IMR-90 (cell line): ENCODE data around the gene OGT. TPM values are rescaled to one million over a fixed set of nuclear protein-coding genes. Genes with fewer than 3 reads are reported as not detected.

Source experiments
- ATAC-seq: fragments of 200-7000 bp; cut with Tn5 transposase; 2 replicates; pipeline ENCODE4 v1.9.1; 2020; ENCODE audit warnings: low read depth, mild to moderate bottlenecking, moderate library complexity
- BruUV-seq: library from RNA; stranded (reverse); fragments of 400-500 nt; replicated peaks from 2 replicates; lab custom pipeline; 2021; lab: Mats Ljungman, UMichigan
- CTCF ChIA-PET: fragments of 300-600 bp; formaldehyde crosslinking; extraction: SDS; loops from one replicate; lab custom pipeline; 2021; ENCODE audit warnings: antibody characterized with exemption; lab: Yijun Ruan, JAX
- POLR2A ChIA-PET: fragments of 300-600 bp; sonication (Branson Sonifier 250); formaldehyde crosslinking; loops from one replicate; lab custom pipeline; 2022; ENCODE audit warnings: antibody characterized with exemption; ENCODE audit not compliant: unreplicated experiment; lab: Charles Lee
- DNase-seq: peaks from one replicate; pipeline ENCODE4 v3.0.0; 2013
- H2AFZ ChIP-seq: replicated peaks from 2 replicates; pipeline ENCODE3; 2013; ENCODE audit warnings: low read length, mild to moderate bottlenecking; ENCODE audit not compliant: poor library complexity
- H2AK5ac ChIP-seq: 2 replicates; pipeline ENCODE4 v1.6.1; 2013; ENCODE audit warnings: low read depth, low read length, inconsistent platforms
- H2AK9ac ChIP-seq: replicated peaks from 2 replicates; pipeline ENCODE3; 2013; ENCODE audit warnings: mild to moderate bottlenecking, low read depth, low read length, moderate library complexity; ENCODE audit not compliant: poor library complexity
- H2BK120ac ChIP-seq: 2 replicates; pipeline ENCODE4 v1.6.1; 2013; ENCODE audit warnings: low read depth, low read length, inconsistent platforms
- H2BK15ac ChIP-seq: 3 replicates; pipeline ENCODE4 v1.6.1; 2013; ENCODE audit warnings: low read depth, low read length, inconsistent platforms
- H2BK20ac ChIP-seq: 2 replicates; pipeline ENCODE4 v1.6.1; 2013; ENCODE audit warnings: low read depth, mild to moderate bottlenecking, inconsistent platforms, low read length, moderate library complexity
- H2BK5ac ChIP-seq: 2 replicates; pipeline ENCODE4 v1.6.1; 2013; ENCODE audit warnings: mild to moderate bottlenecking, low read depth, low read length, inconsistent platforms; ENCODE audit not compliant: poor library complexity, severe bottlenecking
- H3K14ac ChIP-seq: replicated peaks from 2 replicates; pipeline ENCODE4 v1.6.1; 2013; ENCODE audit warnings: low read depth, low read length, inconsistent platforms
- H3K18ac ChIP-seq: 2 replicates; pipeline ENCODE4 v1.6.1; 2013; ENCODE audit warnings: low read depth, low read length, control low read depth
- H3K23ac ChIP-seq: 2 replicates; pipeline ENCODE4 v1.6.1; 2013; ENCODE audit warnings: low read depth, low read length, inconsistent platforms
- H3K27ac ChIP-seq: 2 replicates; pipeline ENCODE4 v1.5.1; 2013; ENCODE audit warnings: mild to moderate bottlenecking, control low read depth, low read length; ENCODE audit not compliant: insufficient read depth
- H3K27me3 ChIP-seq: 2 replicates; pipeline ENCODE4 v1.6.1; 2013; ENCODE audit warnings: low read length; ENCODE audit not compliant: control insufficient read depth, insufficient read depth
- H3K36me3 ChIP-seq: 2 replicates; pipeline ENCODE4 v1.6.1; 2013; ENCODE audit warnings: low read length, mixed read lengths; ENCODE audit not compliant: control insufficient read depth, insufficient read depth
- H3K4ac ChIP-seq: 2 replicates; pipeline ENCODE4 v1.6.1; 2013; ENCODE audit warnings: low read depth, low read length, inconsistent platforms
- H3K4me1 ChIP-seq: 2 replicates; pipeline ENCODE4 v1.6.1; 2013; ENCODE audit warnings: low read length, mixed read lengths; ENCODE audit not compliant: control insufficient read depth, insufficient read depth
- H3K4me2 ChIP-seq: 2 replicates; pipeline ENCODE4 v1.6.1; 2013; ENCODE audit warnings: low read depth, mild to moderate bottlenecking, control low read depth, low read length, moderate library complexity
- H3K4me3 ChIP-seq: 2 replicates; pipeline ENCODE4 v1.5.1; 2013; ENCODE audit warnings: low read depth, mild to moderate bottlenecking, control low read depth, low read length, moderate library complexity; ENCODE audit not compliant: insufficient read depth
- H3K56ac ChIP-seq: 2 replicates; pipeline ENCODE4 v1.6.1; 2013; ENCODE audit warnings: low read length, inconsistent platforms; ENCODE audit not compliant: insufficient read depth; ENCODE audit errors: extremely low read depth
- H3K79me1 ChIP-seq, 2 experiments: 2 replicates each; pipeline ENCODE4 v1.6.1; 2013; ENCODE audit warnings: low read length in 2 of 2, inconsistent platforms in 1 of 2, low read depth in 1 of 2
- H3K9ac ChIP-seq: 2 replicates; pipeline ENCODE4 v1.6.1; 2013; ENCODE audit warnings: low read depth, low read length, control low read depth
- H3K9me1 ChIP-seq: 2 replicates; pipeline ENCODE4 v1.6.1; 2013; ENCODE audit warnings: low read length, inconsistent platforms; ENCODE audit not compliant: insufficient read depth
- H3K9me3 ChIP-seq: 2 replicates; pipeline ENCODE4 v1.6.1; 2013; ENCODE audit warnings: low read length; ENCODE audit not compliant: control insufficient read depth, insufficient read depth
- H4K20me1 ChIP-seq: 2 replicates; pipeline ENCODE4 v1.6.1; 2013; ENCODE audit warnings: low read length, inconsistent platforms; ENCODE audit not compliant: insufficient read depth
- H4K5ac ChIP-seq: 2 replicates; pipeline ENCODE4 v1.6.1; 2013; ENCODE audit warnings: mild to moderate bottlenecking, low read depth, low read length, control low read depth
- H4K8ac ChIP-seq, 2 experiments: 2 replicates each; pipeline ENCODE4 v1.6.1; 2013; ENCODE audit warnings: low read depth in 2 of 2, low read length in 2 of 2, control low read depth in 1 of 2, inconsistent platforms in 1 of 2
- H4K91ac ChIP-seq: 2 replicates; pipeline ENCODE4 v1.6.1; 2013; ENCODE audit warnings: low read depth, low read length, inconsistent platforms; ENCODE audit not compliant: insufficient read depth
- CTCF ChIP-seq: conservative IDR thresholded peaks from 2 replicates; pipeline ENCODE4 v1.5.1; 2012; ENCODE audit warnings: mild to moderate bottlenecking, low read depth, low read length, improper control_type of control experiment
- ELK1 ChIP-seq: fragments of 150-350 bp; IDR thresholded peaks from 2 replicates; pipeline ENCODE4 v1.6.1; 2016; ENCODE audit warnings: low read depth, mild to moderate bottlenecking, low read length, moderate library complexity, borderline replicate concordance
- MAFK ChIP-seq: IDR thresholded peaks from 2 replicates; pipeline ENCODE4 v1.6.1; 2012; ENCODE audit warnings: low read depth, low read length, improper control_type of control experiment
- NFE2L2 ChIP-seq: fragments of 150-350 bp; IDR thresholded peaks from 2 replicates; pipeline ENCODE4 v1.6.1; 2016; ENCODE audit warnings: low read depth, mild to moderate bottlenecking, low read length
- POLR2A ChIP-seq: IDR thresholded peaks from 2 replicates; pipeline ENCODE4 v1.6.1; 2012; ENCODE audit warnings: mild to moderate bottlenecking, low read depth, low read length
- RAD21 ChIP-seq: IDR thresholded peaks from 2 replicates; pipeline ENCODE4 v1.6.1; 2012; ENCODE audit warnings: low read length, improper control_type of control experiment
- SMC3 ChIP-seq: fragments of 150-350 bp; IDR thresholded peaks from 2 replicates; pipeline ENCODE4 v1.6.1; 2016; ENCODE audit warnings: low read depth, mild to moderate bottlenecking, antibody characterized with exemption, low read length, moderate library complexity
- WGBS, 2 experiments: methylation state at CpG; one replicate each; pipeline versions ENCODE4 v1.1.5 to v1.1.7; 2013; ENCODE audit warnings: missing lambda C conversion rate in 2 of 2; ENCODE audit not compliant: insufficient read length in 1 of 2; ENCODE audit errors: extremely low coverage in 2 of 2; 5-methylcytosine and 5-hydroxymethylcytosine counted together
- dilution Hi-C: fragments of 300-500 bp; cut with HindIII; formaldehyde crosslinking; loops from one replicate; pipeline ENCODE4 v1.14.3; 2018; ENCODE audit warnings: low sequenced_read_pairs; ENCODE audit not compliant: unreplicated experiment
- in situ Hi-C: fragments of 300-500 bp; cut with MboI; formaldehyde crosslinking; loops from 3 replicates; pipeline ENCODE4 v1.14.3; 2019; ENCODE audit warnings: low sequenced_read_pairs, inconsistent platforms, mixed read lengths
- intact Hi-C: fragments of 100-400 bp; cut with micrococcal nuclease; formaldehyde crosslinking; loops from 2 replicates; pipeline ENCODE4 v1.10.0; 2022
- polyA plus RNA-seq, 3 experiments: library from polyadenylated mRNA; depleted of rRNA; stranded (reverse); fragments of >200 nt; gene quantifications; 2 replicates each; pipeline ENCODE4 v1.2.3, GENCODE V29; 2012; ENCODE audit warnings: low replicate concordance in 1 of 3
- total RNA-seq: library from RNA; depleted of rRNA; stranded (reverse); fragments of >200 nt; gene quantifications from 2 replicates; pipeline ENCODE4 v1.2.3, GENCODE V29; 2012

The OGT gene
- total and polyA plus RNA-seq, 2 of the 4 experiments (the other 2 are of a cell fraction) = 80.7 to 113 TPM

GRCh38 chrX:71612256-71612655 is 79.4 kb downstream of the OGT start:
- Histone ChIP-seq H3K18ac (no peak overlapping the region), H3K4me1 (no peaks in the 10 kb centered on the region), H2AFZ (no peak overlapping the region), H2AK9ac (no peak overlapping the region), H4K91ac (no peak overlapping the region), H3K23ac (no peak overlapping the region), H3K9me1 (no peaks in the 10 kb centered on the region), H2BK15ac (no peak overlapping the region), H2AK5ac (no peak overlapping the region), H3K27ac (no peak overlapping the region), H3K56ac (no peak overlapping the region), H3K79me1 (no peaks in the 10 kb centered on the region), H3K27me3 (peaks cover 4% of the 10 kb centered on the region), H4K8ac (no peak overlapping the region), H2BK5ac (no peak overlapping the region), H3K36me3 (peaks cover 23% of the 10 kb centered on the region), H3K9me3 (peaks cover 2% of the 10 kb centered on the region; the same call in 1 of the 2 replicates), H3K9ac (no peak overlapping the region), H4K5ac (no peak overlapping the region), H3K4me3 (no peak overlapping the region), H3K4me2 (no peak overlapping the region), H2BK20ac (no peak overlapping the region), H4K20me1 (no peaks in the 10 kb centered on the region), H3K4ac (no peak overlapping the region), H3K14ac (no peak overlapping the region), H2BK120ac (no peak overlapping the region)
- DNase-seq = no peak
- ATAC-seq = no peak
- POLR2A ChIA-PET = no interaction called here
- BruUV-seq = no TSS peak
- CTCF ChIA-PET = no interaction called here
- in situ Hi-C loops (no loop called here), intact Hi-C loops (no loop called here), dilution Hi-C loops (no loop called here)
- no CpG with 5 or more reads among the region's 8 CpGs for WGBS, 2 experiments
- TF ChIP-seq ELK1 = no peak
- TF ChIP-seq POLR2A = no peak
- TF ChIP-seq MAFK = no peak
- TF ChIP-seq SMC3 = no peak
- no peak for TF ChIP-seq CTCF
- TF ChIP-seq RAD21 = no peak
- no peak for TF ChIP-seq NFE2L2
